Fibroblast of the conjunctiva (primary cell): Measurements from ENCODE around the gene SMOC1.

Experiments used
- DNase-seq: peaks from one replicate; pipeline ENCODE4 v3.0.0-alpha.2; 2010; ENCODE audit warnings: low read depth

SMOC1 gene

DNA sequence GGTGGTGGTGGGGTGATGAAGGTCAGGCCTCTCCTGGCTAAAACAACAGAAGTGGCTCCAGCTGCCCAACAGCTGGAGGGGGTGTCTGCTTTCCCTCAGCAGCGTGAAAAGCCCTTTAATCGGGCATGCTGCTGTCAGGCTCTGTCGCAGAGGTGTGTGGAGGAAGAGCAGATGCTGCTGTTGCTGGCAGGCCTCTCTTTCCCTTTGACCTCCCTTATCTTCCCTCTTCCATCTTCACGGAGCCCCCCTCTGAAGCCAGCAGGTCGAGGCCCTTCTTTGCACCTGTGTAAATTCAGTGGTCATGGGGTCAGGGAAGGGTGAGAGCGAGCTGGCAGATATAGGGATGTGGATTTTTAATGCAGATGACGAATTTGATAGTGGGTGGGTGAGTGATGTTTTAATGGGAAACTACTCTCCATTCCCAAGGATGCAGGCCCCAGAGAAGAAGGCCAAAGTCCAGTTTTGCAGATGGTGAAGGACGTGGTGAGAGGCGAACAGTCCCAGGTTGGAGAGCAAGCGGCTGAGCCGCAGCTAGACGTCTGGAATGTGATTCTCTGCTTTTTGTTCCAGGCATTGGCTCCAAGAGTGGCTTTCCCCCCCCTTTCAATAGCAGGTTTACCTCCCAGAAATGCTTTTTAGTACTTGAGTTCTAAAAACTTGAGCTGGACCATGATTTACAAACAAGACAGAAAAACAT is 64.0 kb downstream of the SMOC1 start:
- no peak for DNase-seq

DNA sequence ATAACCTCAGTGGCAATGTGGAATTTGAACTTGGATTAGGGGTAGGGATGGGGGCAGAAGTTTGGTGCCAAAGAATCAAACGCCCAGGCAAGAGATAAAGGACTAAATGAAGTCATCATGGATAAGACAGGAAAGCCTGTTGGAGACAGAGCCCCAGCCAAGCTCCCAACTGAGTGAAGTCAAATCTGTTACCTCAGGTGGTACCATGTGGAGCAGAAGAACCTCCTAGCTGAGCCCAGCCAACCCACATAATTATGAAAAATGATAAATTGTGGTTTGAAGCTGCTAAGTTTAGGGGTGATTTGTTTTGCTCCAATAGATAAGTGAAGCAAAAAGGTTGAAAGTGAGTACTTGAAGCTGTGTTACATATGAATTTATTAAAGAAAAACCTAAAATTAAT is 66.1 kb downstream of the SMOC1 start:
- no peak for DNase-seq

GRCh38 chr14:69945912-69946311 is 66.7 kb downstream of the SMOC1 start:
- no peak for DNase-seq

DNA sequence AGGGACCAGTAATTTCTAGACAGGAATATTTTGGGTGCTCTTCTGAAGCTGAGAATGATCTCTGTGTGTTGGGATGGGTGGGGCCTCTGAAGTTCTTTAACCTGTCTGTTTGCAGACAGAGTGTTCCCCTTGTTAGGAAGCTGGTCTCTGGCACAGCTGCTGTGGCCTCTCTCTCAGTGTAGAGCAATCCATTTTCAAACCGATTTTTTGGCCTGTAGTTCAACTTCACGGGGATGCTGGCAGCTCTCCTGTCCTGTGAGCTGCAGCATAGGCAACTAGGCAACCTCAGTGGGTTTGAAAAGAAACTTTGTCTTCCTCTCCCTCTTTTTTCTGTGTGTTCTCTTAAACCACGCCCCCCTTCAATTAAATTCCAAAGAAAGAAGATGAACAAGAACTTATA is 69.1 kb downstream of the SMOC1 start:
- DNase-seq: no peak

DNA sequence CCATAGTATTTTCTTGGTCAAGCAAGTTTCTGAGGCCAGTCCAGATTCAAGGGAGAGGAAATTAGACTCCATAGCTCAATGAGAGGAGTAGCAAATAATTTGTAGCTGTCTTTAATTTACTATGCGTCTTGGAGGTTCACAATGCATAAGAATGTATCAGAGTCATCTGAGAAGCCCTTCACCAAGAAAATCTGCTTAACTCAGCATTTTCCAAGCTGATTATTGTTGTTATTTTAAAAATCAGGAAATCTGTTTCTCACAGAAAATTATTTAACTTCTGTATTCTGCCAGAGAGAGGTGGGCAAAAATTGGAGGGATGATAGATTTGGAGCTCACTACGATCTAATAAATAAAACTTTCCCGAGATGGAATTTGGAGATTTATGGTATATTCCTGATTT is 72.0 kb downstream of the SMOC1 start:
- DNase-seq: no peak

DNA sequence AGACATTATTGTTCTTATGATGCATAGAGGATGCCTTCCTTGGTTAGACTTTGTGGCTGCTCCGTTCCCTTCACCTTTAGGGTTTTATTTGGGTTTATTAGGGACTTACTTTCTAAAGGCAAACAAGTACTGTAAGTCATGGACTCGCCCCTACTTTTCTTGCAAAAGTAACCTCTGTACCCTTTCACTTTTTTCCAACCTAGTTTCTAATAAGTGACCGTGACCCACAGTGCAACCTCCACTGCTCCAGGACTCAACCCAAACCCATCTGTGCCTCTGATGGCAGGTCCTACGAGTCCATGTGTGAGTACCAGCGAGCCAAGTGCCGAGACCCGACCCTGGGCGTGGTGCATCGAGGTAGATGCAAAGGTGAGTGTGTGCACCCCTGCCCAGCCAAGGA is 72.7 kb downstream of the SMOC1 start:
- DNase-seq: no peak

GRCh38 chr14:69953266-69953915 is 74.2 kb downstream of the SMOC1 start:
- DNase-seq: no peak

GRCh38 chr14:69955855-69956845 is 76.9 kb downstream of the SMOC1 start:
- no peak for DNase-seq

GRCh38 chr14:69956970-69957369 is 77.8 kb downstream of the SMOC1 start:
- no peak for DNase-seq

DNA sequence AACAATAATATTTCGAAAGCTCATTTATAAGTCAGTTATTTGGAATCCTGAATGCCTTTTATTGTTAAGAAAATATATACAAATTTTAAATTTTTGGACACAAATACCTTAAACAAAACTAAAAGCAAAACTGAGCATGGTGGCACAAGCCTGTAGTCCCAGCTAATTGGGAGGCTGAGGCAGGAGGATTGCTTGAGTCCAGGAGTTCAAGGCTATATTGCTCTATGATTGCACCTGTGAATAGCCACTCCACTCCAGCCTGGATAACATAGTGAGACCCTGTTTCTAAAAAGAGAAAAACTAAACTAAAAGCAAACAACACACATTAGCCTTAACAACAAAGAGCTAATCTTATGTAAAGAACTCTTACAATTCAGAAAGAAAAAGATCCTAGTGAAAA is 78.8 kb downstream of the SMOC1 start:
- DNase-seq: no peak

- DNase-seq: no peak
These were observed 79.9 kb downstream of the SMOC1 start for GRCh38 chr14:69959136-69959535.

GRCh38 chr14:69960296-69960695 is 81.1 kb downstream of the SMOC1 start:
- DNase-seq: no peak

DNA sequence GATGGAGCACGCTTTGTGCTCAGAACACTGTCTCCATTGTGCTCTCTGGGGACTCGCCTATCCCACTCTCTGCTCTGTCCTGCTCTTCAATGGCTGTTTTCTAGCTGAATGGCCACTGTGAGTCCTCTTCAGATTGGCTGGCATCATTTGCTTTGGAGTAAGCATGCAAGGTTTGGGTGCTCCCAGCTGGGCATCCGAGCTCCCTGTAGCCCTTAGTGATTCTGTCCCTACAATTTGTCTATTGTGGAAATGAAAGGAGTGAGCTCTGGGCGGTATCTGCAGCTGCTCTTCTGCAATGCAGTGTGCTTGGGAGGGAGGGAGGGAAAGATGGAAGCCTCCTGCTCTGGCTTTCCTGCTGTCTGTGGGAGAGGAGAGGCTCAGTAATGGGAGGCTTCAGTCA is 84.8 kb downstream of the SMOC1 start:
- no peak for DNase-seq

DNA sequence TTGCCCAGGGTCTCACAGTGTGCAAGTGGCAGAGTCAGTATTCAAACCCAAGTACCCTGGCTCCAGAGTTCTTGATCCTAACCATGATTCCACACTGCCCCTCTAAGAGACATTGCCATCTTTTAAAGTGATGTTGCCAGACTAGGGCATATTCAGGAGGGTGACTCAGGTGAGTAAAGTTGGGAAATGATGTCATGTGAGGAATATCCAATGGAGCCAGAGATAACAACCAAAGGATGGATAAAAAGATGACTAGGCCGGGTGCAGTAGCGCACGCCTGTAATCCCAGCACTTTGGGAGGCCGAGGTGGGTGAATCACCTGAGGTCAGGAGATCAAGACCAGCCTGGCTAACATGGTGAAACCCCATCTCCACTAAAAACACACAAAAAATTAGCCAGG is 85.6 kb downstream of the SMOC1 start:
- DNase-seq: no peak

DNA sequence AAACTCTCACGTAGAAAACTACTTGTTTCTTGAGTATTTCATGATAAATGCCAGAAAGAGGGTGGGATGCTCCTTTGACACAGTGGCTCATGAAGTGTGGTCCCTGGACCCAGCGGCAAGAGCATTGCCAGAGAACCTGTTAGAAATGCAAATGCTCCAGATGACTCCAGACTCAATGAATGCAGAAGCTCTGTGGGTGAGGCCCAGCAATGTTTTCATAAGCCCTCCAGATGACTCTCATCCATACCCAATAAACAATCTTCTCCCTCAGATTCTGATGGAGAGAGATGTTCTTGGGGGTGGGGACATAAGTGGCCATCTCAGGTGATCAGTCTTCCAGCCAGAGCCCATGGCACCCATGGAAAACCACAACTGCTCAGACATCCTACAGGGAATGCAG is 88.9 kb downstream of the SMOC1 start:
- no peak for DNase-seq

GRCh38 chr14:69968681-69969080 is 89.5 kb downstream of the SMOC1 start:
- DNase-seq: no peak

GRCh38 chr14:69972755-69973154 is 93.5 kb downstream of the SMOC1 start:
- DNase-seq: no peak

GRCh38 chr14:69973846-69974245 is 94.6 kb downstream of the SMOC1 start:
- no peak for DNase-seq

GRCh38 chr14:69979882-69980281 is 100.7 kb downstream of the SMOC1 start:
- no peak for DNase-seq

DNA sequence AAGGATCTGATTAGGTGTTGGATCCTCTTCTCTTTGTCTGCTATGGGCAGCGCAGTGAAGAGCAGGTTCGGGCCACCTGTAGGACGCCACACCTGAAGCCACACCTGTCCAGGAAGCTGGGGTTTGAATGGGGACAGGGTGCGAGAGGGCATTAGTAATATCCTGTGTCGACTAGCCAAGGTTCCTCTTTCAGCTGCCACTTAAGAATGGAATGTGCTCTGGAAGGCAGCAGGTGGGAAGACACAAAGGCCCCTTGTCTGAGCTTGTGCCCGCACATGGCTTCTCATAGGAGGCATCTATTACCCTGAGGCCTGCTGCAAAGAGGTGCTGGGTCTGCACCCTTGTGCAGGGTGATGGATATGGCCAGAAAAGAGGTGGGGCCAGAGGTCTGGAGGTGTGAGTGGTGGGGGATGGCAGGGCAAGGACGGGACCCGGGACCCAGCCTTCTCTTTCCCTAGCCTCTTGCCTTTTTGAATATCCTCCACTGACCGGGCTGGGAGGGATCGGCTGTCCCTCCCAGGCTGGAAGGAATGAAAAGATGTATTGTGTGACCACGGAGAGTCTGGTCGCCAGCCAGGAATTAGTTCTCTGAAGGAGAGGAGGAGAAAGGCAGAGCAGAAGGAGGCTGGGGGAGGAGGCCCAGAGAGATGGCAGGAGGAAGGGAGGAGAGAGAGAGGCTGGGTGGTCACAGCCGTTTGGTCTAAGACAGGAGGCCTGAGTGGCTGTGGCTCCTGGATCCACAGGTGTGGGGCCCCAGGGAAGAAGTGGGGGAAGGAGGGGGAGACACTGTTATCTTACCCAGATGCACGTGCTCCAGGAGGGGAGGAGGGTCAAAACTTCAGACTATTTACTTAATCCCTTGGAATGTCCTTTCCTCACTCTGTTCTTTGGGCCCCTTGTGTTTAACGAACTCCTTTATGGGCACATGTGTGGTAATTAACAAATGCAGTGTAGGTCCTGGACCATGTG is 101.5 kb downstream of the SMOC1 start:
- DNase-seq: no peak

- DNase-seq: no peak
These were observed 103.1 kb downstream of the SMOC1 start for GRCh38 chr14:69982220-69982839.
